Effector memory CD4-positive, alpha-beta T cell (primary cell): ENCODE results near the gene CES2.

Source experiments
- DNase-seq, 3 donors: peaks; one replicate each; pipeline ENCODE4 v3.0.0-alpha.2; 2020
- H3K27ac ChIP-seq: 2 replicates; pipeline ENCODE4 v1.7.0; 2013; ENCODE audit warnings: mild to moderate bottlenecking, low read length, moderate library complexity; ENCODE audit not compliant: insufficient read depth, poor library complexity, severe bottlenecking
- H3K27me3 ChIP-seq: replicated peaks from 2 replicates; pipeline ENCODE4 v1.7.0; 2013; ENCODE audit warnings: mild to moderate bottlenecking, low read length; ENCODE audit not compliant: insufficient read depth, control insufficient read depth, poor library complexity, severe bottlenecking
- H3K36me3 ChIP-seq: 2 replicates; pipeline ENCODE4 v1.7.0; 2013; ENCODE audit warnings: mild to moderate bottlenecking, low read length, moderate library complexity; ENCODE audit not compliant: control insufficient read depth, insufficient read depth
- H3K4me1 ChIP-seq: 2 replicates; pipeline ENCODE4 v1.7.0; 2013; ENCODE audit warnings: low read length, mild to moderate bottlenecking; ENCODE audit not compliant: control insufficient read depth, insufficient read depth, poor library complexity, severe bottlenecking
- H3K4me3 ChIP-seq: 2 replicates; pipeline ENCODE4 v1.7.0; 2013; ENCODE audit warnings: low read length, low read depth, mild to moderate bottlenecking; ENCODE audit not compliant: insufficient read depth, poor library complexity, severe bottlenecking
- H3K9me3 ChIP-seq: 2 replicates; pipeline ENCODE4 v1.7.0; 2013; ENCODE audit warnings: mild to moderate bottlenecking, low read length, moderate library complexity; ENCODE audit not compliant: control insufficient read depth

The CES2 gene

GRCh38 chr16:66945939-66946338 lies 10.6 kb downstream of the CES2 start:
- H3K27ac ChIP-seq: no peak overlapping the region
- H3K27me3 ChIP-seq: peaks cover 18% of the 10 kb centered on the region
- H3K36me3 ChIP-seq: peaks cover 27% of the 10 kb centered on the region
- no peak overlapping the region for H3K4me3 ChIP-seq
- H3K4me1 ChIP-seq: peaks cover 10% of the 10 kb centered on the region
- no peak for DNase-seq
- no peaks in the 10 kb centered on the region for H3K9me3 ChIP-seq

DNA sequence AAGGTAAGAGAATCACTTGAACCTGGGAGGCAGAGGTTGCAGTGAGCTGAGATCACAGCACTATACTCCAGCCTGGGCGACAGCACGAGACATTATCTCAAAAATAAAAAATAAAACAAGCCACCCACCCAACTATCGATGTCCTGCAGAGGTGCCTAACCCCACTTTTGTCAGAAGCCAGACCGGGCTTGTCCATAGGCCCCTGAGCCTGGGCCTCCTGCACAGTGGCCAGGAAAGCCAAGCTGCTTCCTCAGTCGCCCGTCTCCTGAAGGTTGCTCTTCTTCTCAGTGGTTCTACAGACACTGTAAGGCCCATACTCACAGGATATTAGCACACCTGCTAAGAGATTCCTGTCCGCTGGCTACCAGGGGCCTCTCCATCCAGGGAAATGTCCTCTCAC lies 11.2 kb downstream of the CES2 start:
- DNase-seq: no peak
- Histone ChIP-seq H3K27ac (no peak overlapping the region), H3K27me3 (peaks cover 23% of the 10 kb centered on the region), H3K9me3 (no peaks in the 10 kb centered on the region), H3K4me1 (peaks cover 10% of the 10 kb centered on the region), H3K36me3 (peaks cover 21% of the 10 kb centered on the region), H3K4me3 (no peak overlapping the region)

- H3K27me3 ChIP-seq: peaks cover 24% of the 10 kb centered on the region
- H3K27ac ChIP-seq: no peak overlapping the region
- DNase-seq: no peak
- H3K36me3 ChIP-seq: peaks cover 17% of the 10 kb centered on the region
- peaks cover 10% of the 10 kb centered on the region for H3K4me1 ChIP-seq
- H3K4me3 ChIP-seq: no peak overlapping the region
- H3K9me3 ChIP-seq: no peaks in the 10 kb centered on the region
Observed at GRCh38 chr16:66946974-66947301, 11.6 kb downstream of the CES2 start.

- H3K27ac ChIP-seq: no peak overlapping the region
- H3K27me3 ChIP-seq: peaks cover 24% of the 10 kb centered on the region
- peak overlapping the region; percentile 70 for H3K4me3 ChIP-seq
- no peaks in the 10 kb centered on the region for H3K9me3 ChIP-seq
- DNase-seq: peak; percentile 55 to 79 (median 69)
- peaks cover 12% of the 10 kb centered on the region for H3K36me3 ChIP-seq
- peaks cover 10% of the 10 kb centered on the region for H3K4me1 ChIP-seq
Observed at GRCh38 chr16:66947302-66948065, 12.2 kb downstream of the CES2 start.

DNA sequence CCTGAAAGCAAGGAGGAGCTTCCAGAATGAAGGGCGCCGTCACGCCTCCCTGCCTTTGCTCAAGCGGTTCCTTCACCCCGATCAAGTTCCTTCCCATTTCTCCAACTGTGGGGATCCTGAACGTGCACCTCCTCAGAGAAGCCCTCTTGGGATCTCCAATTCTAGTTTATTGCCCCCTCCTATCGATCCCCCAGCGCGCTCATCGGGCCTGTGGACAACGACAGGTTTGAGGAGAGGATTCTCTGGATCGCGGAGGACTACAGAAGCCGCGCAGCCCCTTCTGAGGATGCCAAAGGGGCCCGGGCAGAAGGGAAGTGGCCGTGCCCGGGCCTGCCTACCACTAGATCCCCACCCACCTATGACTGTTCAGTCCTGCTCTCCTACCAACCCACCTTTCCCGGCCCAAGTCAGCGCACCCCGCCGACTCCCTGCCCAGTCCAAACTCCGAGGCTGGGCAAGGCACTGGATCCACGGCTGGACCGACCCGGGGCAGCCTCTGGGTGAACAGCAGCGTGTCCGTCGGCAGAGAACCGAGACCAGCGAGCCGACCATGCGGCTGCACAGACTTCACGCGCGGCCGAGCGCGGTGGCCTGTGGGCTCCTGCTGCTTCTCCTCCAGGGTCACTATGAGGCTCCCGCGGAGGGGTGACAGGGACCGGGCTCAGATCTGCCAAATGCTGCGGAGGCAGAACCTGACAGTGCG lies 13.0 kb downstream of the CES2 start:
- Histone ChIP-seq H3K27me3 (peaks cover 24% of the 10 kb centered on the region), H3K27ac (no peak overlapping the region), H3K36me3 (peaks cover 6% of the 10 kb centered on the region), H3K4me1 (peaks cover 10% of the 10 kb centered on the region), H3K4me3 (peak overlapping the region; percentile 70), H3K9me3 (no peaks in the 10 kb centered on the region)
- no peak for DNase-seq

GRCh38 chr16:66948837-66949225 lies 13.5 kb downstream of the CES2 start:
- peaks cover 10% of the 10 kb centered on the region for H3K4me1 ChIP-seq
- no peak for DNase-seq
- peak overlapping the region; percentile 70 for H3K4me3 ChIP-seq
- peaks cover under 1% of the 10 kb centered on the region for H3K36me3 ChIP-seq
- no peaks in the 10 kb centered on the region for H3K9me3 ChIP-seq
- no peak overlapping the region for H3K27ac ChIP-seq
- peaks cover 24% of the 10 kb centered on the region for H3K27me3 ChIP-seq

- no peak for DNase-seq
- Histone ChIP-seq H3K27me3 (peaks cover 24% of the 10 kb centered on the region), H3K9me3 (no peaks in the 10 kb centered on the region), H3K36me3 (no peaks in the 10 kb centered on the region), H3K4me3 (no peak overlapping the region), H3K27ac (no peak overlapping the region), H3K4me1 (peaks cover 10% of the 10 kb centered on the region)
Observed at GRCh38 chr16:66949472-66949871, 14.2 kb downstream of the CES2 start.

DNA sequence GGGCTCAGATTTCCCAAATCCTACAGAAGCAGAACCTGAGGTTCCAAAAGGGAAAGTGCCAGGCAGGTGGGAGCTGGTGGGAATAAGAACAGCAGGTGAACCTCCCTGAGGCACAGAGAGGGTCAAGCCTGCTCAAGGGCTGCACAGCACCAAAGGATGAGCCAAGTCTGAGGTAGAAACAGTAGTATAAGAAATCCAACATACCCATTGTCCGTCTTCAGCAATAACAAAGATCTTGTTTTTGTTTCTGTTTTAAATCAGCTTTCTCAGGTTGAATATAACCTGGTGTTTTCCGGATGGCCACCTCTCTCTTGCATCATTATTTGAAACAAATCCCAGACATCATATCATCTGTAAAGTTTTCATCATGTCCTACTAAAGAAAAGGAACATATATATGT lies 15.1 kb downstream of the CES2 start:
- Histone ChIP-seq H3K4me1 (peaks cover 10% of the 10 kb centered on the region), H3K9me3 (no peaks in the 10 kb centered on the region), H3K36me3 (no peaks in the 10 kb centered on the region), H3K27me3 (peaks cover 24% of the 10 kb centered on the region), H3K4me3 (no peak overlapping the region), H3K27ac (no peak overlapping the region)
- DNase-seq: no peak

DNA sequence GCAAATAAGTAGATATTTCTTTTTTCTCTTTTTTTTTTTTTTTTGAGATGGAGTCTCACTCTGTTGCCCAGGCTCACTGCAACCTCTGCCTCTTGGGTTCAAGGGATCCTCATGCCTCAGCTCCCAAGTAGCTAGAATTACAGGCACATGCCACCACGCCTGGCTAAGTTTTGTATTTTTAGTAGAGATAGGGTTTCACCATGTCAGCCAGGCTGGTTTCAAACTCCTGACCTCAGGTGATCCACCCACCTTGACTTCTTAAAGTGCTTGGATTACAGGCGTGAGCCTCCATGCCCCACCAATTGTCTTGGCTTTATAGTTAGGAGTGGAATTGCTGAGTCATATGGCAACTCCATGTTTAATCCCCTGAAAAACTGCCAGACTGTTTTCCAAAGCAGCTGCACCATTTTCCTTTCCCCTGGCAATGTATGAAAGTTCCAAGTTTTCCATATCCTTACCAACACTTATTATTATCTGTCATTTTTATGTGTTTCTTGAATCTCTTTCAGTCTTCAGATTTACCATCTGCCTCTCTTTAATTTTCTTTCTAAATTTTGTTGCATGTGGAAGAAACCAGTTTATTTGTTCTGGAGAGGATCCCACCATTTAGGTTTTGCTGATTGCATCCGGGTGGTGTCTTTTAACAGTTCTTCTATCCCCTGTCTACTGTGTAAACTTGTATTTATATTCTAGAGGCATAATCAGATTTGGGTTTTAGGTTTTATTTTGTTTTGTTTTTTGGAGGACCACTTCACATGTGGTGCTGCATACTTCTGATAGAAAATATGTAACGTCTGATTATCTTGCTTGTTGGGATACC lies 15.9 kb downstream of the CES2 start:
- H3K27me3 ChIP-seq: peaks cover 24% of the 10 kb centered on the region
- H3K9me3 ChIP-seq: no peaks in the 10 kb centered on the region
- DNase-seq: no peak
- no peak overlapping the region for H3K27ac ChIP-seq
- no peaks in the 10 kb centered on the region for H3K36me3 ChIP-seq
- no peak overlapping the region for H3K4me3 ChIP-seq
- peaks cover 10% of the 10 kb centered on the region for H3K4me1 ChIP-seq
